GM12865 (cell line): ENCODE data around the gene SCN4B.

Experiments used
- DNase-seq: peaks from one replicate; pipeline ENCODE4 v3.0.0; 2010; ENCODE audit warnings: low read depth
- H3K4me3 ChIP-seq: 2 replicates; pipeline ENCODE4 v1.5.1; 2011; ENCODE audit warnings: mild to moderate bottlenecking, low read depth, low read length, control low read depth
- TF ChIP-seq, protein P1 (sequence below): IDR thresholded peaks from 2 replicates; pipeline ENCODE4 v1.5.1; 2011; ENCODE audit warnings: low read length, control low read depth, low read depth, inconsistent platforms; ENCODE audit not compliant: insufficient read depth; ENCODE audit errors: missing control alignments

SCN4B gene

DNA sequence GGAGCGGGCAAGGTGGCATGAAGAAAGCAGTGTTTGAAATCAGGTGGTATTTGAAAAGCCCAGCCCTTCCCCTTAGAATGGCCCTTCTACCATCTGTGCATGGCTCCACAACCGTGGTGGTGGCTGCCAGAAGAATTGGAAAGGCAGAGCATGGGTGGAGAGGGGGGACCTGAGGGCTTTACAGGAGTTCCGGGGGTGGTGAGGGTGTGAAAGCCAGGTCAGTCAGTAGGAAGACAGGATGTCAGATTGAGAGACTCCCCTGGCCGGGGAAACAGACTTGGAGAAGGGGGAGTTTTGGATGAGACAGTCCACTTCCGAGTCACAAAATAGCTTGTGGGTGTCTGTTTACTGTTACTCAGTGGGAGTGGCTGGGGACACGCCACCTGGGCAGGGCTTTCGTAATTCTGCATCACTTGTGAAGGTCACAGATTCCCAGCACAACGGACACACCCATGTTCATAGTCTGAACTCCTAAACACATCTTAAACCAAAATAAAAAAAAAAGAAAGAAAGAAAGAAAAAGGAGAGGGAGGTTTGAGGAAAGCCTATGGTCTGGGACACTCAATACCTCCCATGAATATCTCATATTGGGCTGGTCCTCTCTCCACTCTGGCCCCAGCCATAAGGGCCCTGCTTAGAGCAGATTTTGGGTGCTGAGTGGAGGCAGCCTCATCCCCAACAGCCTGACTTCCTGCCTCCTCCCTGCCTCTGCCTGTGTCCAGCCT is 41.4 kb downstream of the SCN4B start:
- DNase-seq: no peak
- TF ChIP-seq, protein P1, sequence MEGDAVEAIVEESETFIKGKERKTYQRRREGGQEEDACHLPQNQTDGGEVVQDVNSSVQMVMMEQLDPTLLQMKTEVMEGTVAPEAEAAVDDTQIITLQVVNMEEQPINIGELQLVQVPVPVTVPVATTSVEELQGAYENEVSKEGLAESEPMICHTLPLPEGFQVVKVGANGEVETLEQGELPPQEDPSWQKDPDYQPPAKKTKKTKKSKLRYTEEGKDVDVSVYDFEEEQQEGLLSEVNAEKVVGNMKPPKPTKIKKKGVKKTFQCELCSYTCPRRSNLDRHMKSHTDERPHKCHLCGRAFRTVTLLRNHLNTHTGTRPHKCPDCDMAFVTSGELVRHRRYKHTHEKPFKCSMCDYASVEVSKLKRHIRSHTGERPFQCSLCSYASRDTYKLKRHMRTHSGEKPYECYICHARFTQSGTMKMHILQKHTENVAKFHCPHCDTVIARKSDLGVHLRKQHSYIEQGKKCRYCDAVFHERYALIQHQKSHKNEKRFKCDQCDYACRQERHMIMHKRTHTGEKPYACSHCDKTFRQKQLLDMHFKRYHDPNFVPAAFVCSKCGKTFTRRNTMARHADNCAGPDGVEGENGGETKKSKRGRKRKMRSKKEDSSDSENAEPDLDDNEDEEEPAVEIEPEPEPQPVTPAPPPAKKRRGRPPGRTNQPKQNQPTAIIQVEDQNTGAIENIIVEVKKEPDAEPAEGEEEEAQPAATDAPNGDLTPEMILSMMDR: no peak
- no peak overlapping the region for H3K4me3 ChIP-seq

- DNase-seq: no peak
- TF ChIP-seq, protein P1: no peak
- no peak overlapping the region for H3K4me3 ChIP-seq
Observed at GRCh38 chr11:118109231-118109630, 43.4 kb downstream of the SCN4B start.

DNA sequence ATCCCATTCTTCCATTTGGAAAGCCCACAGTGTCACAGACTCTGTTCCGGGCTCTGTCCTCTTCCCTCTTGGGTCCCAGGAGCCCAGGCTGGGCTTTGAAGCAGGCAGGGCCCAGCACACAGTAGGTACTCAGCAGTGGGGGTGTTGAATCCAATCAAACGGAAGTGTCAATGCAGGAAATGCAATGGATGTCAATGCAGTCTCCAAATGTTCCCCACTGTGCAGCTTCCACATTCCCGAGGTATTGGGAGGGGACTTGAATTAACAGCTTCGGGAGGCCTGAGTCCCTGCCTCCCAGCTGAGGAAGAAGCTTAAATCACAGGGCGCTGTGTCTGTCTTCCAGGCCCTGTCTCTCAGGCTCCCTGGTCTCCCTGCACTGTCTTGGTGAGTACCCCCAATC is 44.1 kb downstream of the SCN4B start:
- no peak overlapping the region for H3K4me3 ChIP-seq
- TF ChIP-seq, protein P1: no peak
- no peak for DNase-seq

DNA sequence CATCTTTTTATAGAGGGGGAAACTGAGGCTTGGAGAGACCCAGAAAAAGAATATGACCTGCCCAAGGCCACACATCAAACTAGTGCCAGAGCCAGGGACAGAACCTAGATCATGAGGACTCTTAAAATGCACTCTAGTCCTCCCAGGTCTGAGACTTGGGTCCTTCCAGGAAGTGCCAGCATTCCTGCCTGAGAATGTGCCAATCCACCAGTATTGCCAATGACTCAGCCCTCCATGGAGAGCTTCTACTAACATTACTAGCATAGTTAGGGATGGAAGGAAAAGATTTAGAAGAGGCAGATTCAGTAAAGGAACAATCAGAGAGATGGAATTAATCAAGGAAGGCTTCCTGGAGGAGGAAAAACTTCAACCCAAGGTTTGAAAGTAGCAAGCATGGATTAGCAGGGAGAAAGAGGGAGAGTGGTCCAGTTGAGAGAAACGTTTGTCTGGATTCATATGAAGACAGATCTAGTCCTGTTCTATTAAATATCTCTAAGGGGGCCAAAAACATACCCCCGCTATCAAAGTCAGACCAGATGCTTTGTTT is 45.8 kb downstream of the SCN4B start:
- no peak overlapping the region for H3K4me3 ChIP-seq
- TF ChIP-seq, protein P1: no peak
- DNase-seq: no peak

GRCh38 chr11:118105657-118106305 is 46.8 kb downstream of the SCN4B start:
- no peak for DNase-seq
- no peak overlapping the region for H3K4me3 ChIP-seq
- TF ChIP-seq, protein P1: no peak

DNA sequence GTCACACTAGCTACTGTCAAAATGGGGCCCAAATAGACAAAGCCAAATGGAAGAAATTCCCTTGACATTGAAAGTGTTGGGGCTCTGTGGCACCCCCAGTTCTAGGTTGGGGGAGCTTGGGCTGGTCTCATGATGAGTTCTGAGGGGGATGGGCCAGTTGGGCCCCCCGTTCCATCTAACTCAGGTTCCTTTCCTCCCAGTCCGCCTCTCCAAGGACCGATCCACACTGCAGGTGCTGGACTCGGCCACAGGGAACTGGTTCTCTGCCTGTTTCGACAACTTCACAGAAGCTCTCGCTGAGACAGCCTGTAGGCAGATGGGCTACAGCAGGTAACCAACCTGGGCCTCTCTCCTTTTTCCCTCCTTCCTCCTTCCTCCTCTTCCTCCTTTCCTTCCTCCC is 48.1 kb downstream of the SCN4B start:
- DNase-seq: no peak
- H3K4me3 ChIP-seq: no peak overlapping the region
- TF ChIP-seq, protein P1: no peak

DNA sequence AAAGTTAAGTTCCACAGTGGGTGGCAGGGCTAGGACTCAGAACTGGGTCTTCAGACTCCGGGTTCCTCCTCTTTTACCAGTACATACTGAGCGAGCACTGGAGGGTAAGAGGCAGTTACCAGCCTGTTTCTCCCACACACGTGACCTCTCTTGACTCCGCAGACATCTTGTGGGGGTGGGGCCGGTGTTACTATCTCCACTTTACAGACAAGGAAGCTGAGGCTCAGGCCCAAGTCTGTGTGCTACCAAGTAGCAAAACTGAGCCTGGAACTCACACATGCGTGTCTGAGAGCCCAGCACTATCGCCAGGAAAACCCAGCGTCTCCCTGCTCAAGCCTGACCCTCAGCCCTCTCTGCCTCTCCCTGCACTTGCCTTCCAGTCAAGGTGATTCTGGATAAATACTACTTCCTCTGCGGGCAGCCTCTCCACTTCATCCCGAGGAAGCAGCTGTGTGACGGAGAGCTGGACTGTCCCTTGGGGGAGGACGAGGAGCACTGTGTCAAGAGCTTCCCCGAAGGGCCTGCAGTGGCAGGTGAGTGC is 49.8 kb downstream of the SCN4B start:
- no peak for DNase-seq
- TF ChIP-seq, protein P1: no peak
- H3K4me3 ChIP-seq: no peak overlapping the region
